Spleen (tissue), 11 donors: ENCODE results near the gene ADGRF3. TPM values are rescaled to one million over a fixed set of nuclear protein-coding genes. Genes with fewer than 3 reads are reported as not detected.
"Not testable (repeated sequence)": the region's sequence is repeated elsewhere in the genome, so short reads cannot be mapped to it uniquely, and the experiment has no call there.

Source experiments
- DNase-seq: peaks from one replicate; pipeline ENCODE4 v3.0.0-alpha.2; 2020
- H3K27ac ChIP-seq, 8 donors: fragments of 200-600 bp; sonication (generic) in 7 of 8; 1 replicate in 4 of 8; 2 replicates in 4 of 8; pipeline versions ENCODE4 v1.5.0 to v1.8.0; 2016 to 2021; ENCODE audit warnings: inconsistent platforms in 4 of 8, mild to moderate bottlenecking in 4 of 8, moderate library complexity in 1 of 8
- H3K27me3 ChIP-seq, 7 donors: fragments of 200-600 bp; sonication (generic) in 6 of 7; replicated peaks in 1 of 7; 1 replicate in 4 of 7; 2 replicates in 3 of 7; pipeline versions ENCODE4 v1.5.0 to v1.8.0; 2016 to 2021; ENCODE audit warnings: inconsistent platforms in 3 of 7, mild to moderate bottlenecking in 1 of 7
- H3K36me3 ChIP-seq, 6 donors: fragments of 200-600 bp; sonication (generic) in 5 of 6; 1 replicate in 4 of 6; 2 replicates in 2 of 6; pipeline versions ENCODE4 v1.5.0 to v1.8.0; 2016 to 2021; ENCODE audit warnings: inconsistent platforms in 2 of 6
- H3K4me1 ChIP-seq, 6 donors: fragments of 200-600 bp; sonication (generic) in 5 of 6; 1 replicate in 3 of 6; 2 replicates in 3 of 6; pipeline versions ENCODE4 v1.5.0 to v1.8.0; 2016 to 2021; ENCODE audit warnings: inconsistent platforms in 3 of 6
- H3K4me3 ChIP-seq, 8 donors: fragments of 200-600 bp; sonication (generic) in 7 of 8; 1 replicate in 4 of 8; 2 replicates in 4 of 8; pipeline versions ENCODE4 v1.5.0 to v1.8.0; 2016 to 2021; ENCODE audit warnings: inconsistent platforms in 4 of 8, mild to moderate bottlenecking in 4 of 8, moderate library complexity in 2 of 8
- H3K9me3 ChIP-seq, 8 donors: fragments of 200-600 bp; sonication (generic) in 7 of 8; 1 replicate in 4 of 8; 2 replicates in 4 of 8; pipeline versions ENCODE4 v1.5.0 to v1.8.0; 2016 to 2021; ENCODE audit warnings: inconsistent platforms in 4 of 8
- POLR2A ChIP-seq, 3 donors: fragments of 450-650 bp; IDR thresholded peaks; one replicate each; pipeline ENCODE4 v1.5.1; 2017; ENCODE audit warnings: antibody characterized with exemption in 3 of 3, mild to moderate bottlenecking in 1 of 3
- POLR2AphosphoS5 ChIP-seq, 3 donors: sonication (generic); formaldehyde crosslinking; IDR thresholded peaks; one replicate each; pipeline ENCODE4 v1.5.1; 2017; ENCODE audit warnings: antibody characterized with exemption in 3 of 3
- WGBS, 5 donors: extraction: QIAGEN DNeasy Blood & Tissue Kit in 3 of 5; methylation state at CpG; one replicate each; pipeline versions ENCODE4 v1.1.5 to v1.1.7; 2013 to 2018; 5-methylcytosine and 5-hydroxymethylcytosine counted together
- intact Hi-C: fragments of 100-400 bp; cut with DNase I; formaldehyde crosslinking; loops from one replicate; pipeline ENCODE4 v1.15.0; 2023; ENCODE audit warnings: low total_unique reads
- polyA plus RNA-seq, 3 donors: library from polyadenylated mRNA; stranded (reverse); fragments of 200-250 nt; gene quantifications; one replicate each; pipeline ENCODE4 v1.2.1, GENCODE V29; 2013
- total RNA-seq, 7 donors: library from RNA; depleted of rRNA in 3 of 7; stranded (reverse); fragments of >200 nt in 3 of 7; fragmentation: NEBNext Ultra II Directional in 4 of 7; extraction: Animal tissue kit (Norgen Biotek cat#: 25700) in 4 of 7; gene quantifications; one replicate each; pipeline versions ENCODE4 v1.1.0 to v1.2.1, GENCODE V29; 2016 to 2021
- TF ChIP-seq, protein P1 (sequence below), 11 experiments: fragments of 200-600 bp in 7 of 11; fragments of 450-650 bp in 4 of 11; sonication (generic) in 4 of 11; IDR thresholded peaks in 8 of 11; conservative IDR thresholded peaks in 3 of 11; 1 replicate in 7 of 11; 2 replicates in 4 of 11; pipeline versions ENCODE4 v1.4.0 to v1.8.0; 2016 to 2021; ENCODE audit warnings: antibody characterized with exemption in 11 of 11, inconsistent platforms in 4 of 11, mild to moderate bottlenecking in 1 of 11
- donor health status: healthy with polysubstance abuse.
- donor health status: DM: no; HTN: no; CAD: no; lungs with moderate emphysema.
- donor health status: DM: no; HTN: no; CAD: no.
- donor health status: Bipolar disorder and iron deficiency.
- donor health status: healthy.
- donor health status: DM: no; HTN: no; CAD: no.
- donor health status: DM: yes; HTN: yes; CAD: no.

Gene ADGRF3
- total and polyA plus RNA-seq, 10 donors = 0.15 to 6.2 (median 0.63) TPM

GRCh38 chr2:26326514-26326913 is 20.1 kb downstream of the ADGRF3 start:
- no peak overlapping the region for H3K27ac ChIP-seq
- TF ChIP-seq POLR2AphosphoS5 (IDR thresholded peaks at IDR 0.05) = no peak
- WGBS, 5 donors = 65 to 85% (median 73%) methylated on average over 1 of the region's 1 CpG
- H3K36me3 ChIP-seq = no peaks in the 10 kb centered on the region
- H3K27me3 ChIP-seq = no peaks in the 10 kb centered on the region
- intact Hi-C loops = no loop called here
- no peaks in the 10 kb centered on the region for H3K9me3 ChIP-seq
- DNase-seq = no peak
- H3K4me3 ChIP-seq = no peak overlapping the region
- H3K4me1 ChIP-seq = peaks cover 0 to 15% (median 6%) of the 10 kb centered on the region in 6 donors

- TF ChIP-seq POLR2A (IDR thresholded peaks at IDR 0.05) (no peak), POLR2AphosphoS5 (IDR thresholded peaks at IDR 0.05) (no peak)
- TF ChIP-seq, protein P1, sequence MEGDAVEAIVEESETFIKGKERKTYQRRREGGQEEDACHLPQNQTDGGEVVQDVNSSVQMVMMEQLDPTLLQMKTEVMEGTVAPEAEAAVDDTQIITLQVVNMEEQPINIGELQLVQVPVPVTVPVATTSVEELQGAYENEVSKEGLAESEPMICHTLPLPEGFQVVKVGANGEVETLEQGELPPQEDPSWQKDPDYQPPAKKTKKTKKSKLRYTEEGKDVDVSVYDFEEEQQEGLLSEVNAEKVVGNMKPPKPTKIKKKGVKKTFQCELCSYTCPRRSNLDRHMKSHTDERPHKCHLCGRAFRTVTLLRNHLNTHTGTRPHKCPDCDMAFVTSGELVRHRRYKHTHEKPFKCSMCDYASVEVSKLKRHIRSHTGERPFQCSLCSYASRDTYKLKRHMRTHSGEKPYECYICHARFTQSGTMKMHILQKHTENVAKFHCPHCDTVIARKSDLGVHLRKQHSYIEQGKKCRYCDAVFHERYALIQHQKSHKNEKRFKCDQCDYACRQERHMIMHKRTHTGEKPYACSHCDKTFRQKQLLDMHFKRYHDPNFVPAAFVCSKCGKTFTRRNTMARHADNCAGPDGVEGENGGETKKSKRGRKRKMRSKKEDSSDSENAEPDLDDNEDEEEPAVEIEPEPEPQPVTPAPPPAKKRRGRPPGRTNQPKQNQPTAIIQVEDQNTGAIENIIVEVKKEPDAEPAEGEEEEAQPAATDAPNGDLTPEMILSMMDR (IDR thresholded peaks at IDR 0.05 in 8 of 11, conservative IDR thresholded peaks at IDR 0.05 in 3 of 11) = no peak
- no peak overlapping the region for H3K4me3 ChIP-seq
- intact Hi-C loops = no loop called here
- DNase-seq = no peak
- no peak overlapping the region for H3K27ac ChIP-seq
- no peaks in the 10 kb centered on the region for H3K36me3 ChIP-seq
- no peaks in the 10 kb centered on the region for H3K9me3 ChIP-seq
- H3K4me1 ChIP-seq = peaks cover 0 to 15% (median 6%) of the 10 kb centered on the region in 6 donors
- WGBS, 5 donors = 64 to 74% (median 72%) methylated on average over 4 of the region's 4 CpGs
- no peaks in the 10 kb centered on the region for H3K27me3 ChIP-seq
Measured at GRCh38 chr2:26325851-26326250, 20.7 kb downstream of the ADGRF3 start.

DNA sequence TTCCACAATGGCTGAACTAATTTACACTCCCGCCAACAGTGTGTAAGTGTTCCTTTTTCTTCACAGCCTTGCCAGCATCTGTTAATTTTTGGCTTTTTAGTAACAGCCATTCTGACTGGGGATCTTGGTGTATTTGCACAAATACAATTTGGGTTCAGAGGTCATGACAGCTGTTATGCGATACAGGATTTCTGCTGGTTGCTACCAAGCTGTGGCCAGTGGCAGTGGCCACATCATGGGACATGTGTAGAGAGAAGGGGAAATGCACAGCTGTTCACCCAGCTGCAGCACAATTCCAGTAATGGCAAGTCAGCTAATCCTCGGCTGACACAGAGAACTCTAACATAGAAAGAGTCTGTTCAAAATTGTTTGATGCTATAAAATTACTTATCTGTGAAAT is 21.7 kb downstream of the ADGRF3 start:
- no peak overlapping the region for H3K27ac ChIP-seq
- H3K9me3 ChIP-seq = no peaks in the 10 kb centered on the region
- no peak overlapping the region for H3K4me3 ChIP-seq
- DNase-seq = no peak
- no peaks in the 10 kb centered on the region for H3K36me3 ChIP-seq
- WGBS, 5 donors = 45 to 74% (median 49%) methylated on average over 3 of the region's 3 CpGs
- H3K27me3 ChIP-seq = no peaks in the 10 kb centered on the region
- peaks cover 0 to 9% (median 3%) of the 10 kb centered on the region in 6 donors for H3K4me1 ChIP-seq
- no peak for TF ChIP-seq POLR2AphosphoS5 (IDR thresholded peaks at IDR 0.05)
- TF ChIP-seq, protein P1 (IDR thresholded peaks at IDR 0.05 in 8 of 11, conservative IDR thresholded peaks at IDR 0.05 in 3 of 11) = no peak
- intact Hi-C loops = no loop called here

- DNase-seq, H3K36me3 ChIP-seq, H3K4me1 ChIP-seq, H3K4me3 ChIP-seq, H3K27me3 ChIP-seq, intact Hi-C loops, H3K27ac ChIP-seq, H3K9me3 ChIP-seq: not testable (repeated sequence)
Measured at GRCh38 chr2:26324479-26324878, 22.1 kb downstream of the ADGRF3 start.

DNA sequence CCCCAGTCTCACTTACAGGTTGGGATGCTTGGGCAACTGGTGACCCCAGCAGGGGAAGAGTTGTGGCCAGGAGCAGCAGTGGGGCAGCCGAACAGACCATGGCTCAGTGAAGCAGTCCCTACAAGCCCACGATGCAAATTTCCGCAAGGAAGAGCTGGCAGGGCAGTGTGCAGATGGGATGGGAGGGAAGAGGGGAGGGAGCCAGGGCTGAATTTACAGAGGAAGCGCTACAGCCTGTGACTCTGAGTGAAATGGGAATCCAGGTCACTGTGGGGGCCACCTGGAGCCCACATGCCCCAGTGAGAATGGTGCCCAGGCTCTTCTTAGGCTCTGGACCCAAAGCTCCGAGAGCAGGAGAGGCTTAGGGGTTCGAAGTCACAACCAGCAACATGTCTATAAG is 27.6 kb downstream of the ADGRF3 start:
- WGBS, 5 donors = 59 to 86% (median 79%) methylated on average over 6 of the region's 6 CpGs
- Histone ChIP-seq H3K27me3 (no peaks in the 10 kb centered on the region), H3K9me3 (no peaks in the 10 kb centered on the region), H3K36me3 (no peaks in the 10 kb centered on the region), H3K4me1 (no peaks in the 10 kb centered on the region), H3K27ac (no peak overlapping the region), H3K4me3 (no peak overlapping the region)
- DNase-seq = no peak
- intact Hi-C loops = no loop called here
- TF ChIP-seq, protein P1 (IDR thresholded peaks at IDR 0.05 in 8 of 11, conservative IDR thresholded peaks at IDR 0.05 in 3 of 11) = no peak
- no peak for TF ChIP-seq POLR2A (IDR thresholded peaks at IDR 0.05)
- no peak for TF ChIP-seq POLR2AphosphoS5 (IDR thresholded peaks at IDR 0.05)
